VCaP (cell line): ENCODE measurements around the gene ARL6.

ENCODE experiments used
- H3K27ac ChIP-seq: fragments of 450-650 bp; 2 replicates; pipeline ENCODE4 v1.5.1; 2017
- CTCF ChIP-seq: fragments of 450-650 bp; conservative IDR thresholded peaks from 2 replicates; pipeline ENCODE4 v1.5.1; 2017; ENCODE audit warnings: mild to moderate bottlenecking, moderate library complexity

ARL6 gene

GRCh38 chr3:97744289-97744688 lies 20.3 kb upstream of the ARL6 start:
- no peak overlapping the region for H3K27ac ChIP-seq
- no peak for TF ChIP-seq CTCF

- peak overlapping the region; percentile 81 for H3K27ac ChIP-seq
- no peak for TF ChIP-seq CTCF
Measured at GRCh38 chr3:97763586-97764406, 762 bp upstream of the ARL6 start.

- peak overlapping the region; percentile 81 for H3K27ac ChIP-seq
- no peak for TF ChIP-seq CTCF
Measured at GRCh38 chr3:97765336-97765735, 778 bp downstream of the ARL6 start.

GRCh38 chr3:97772926-97773325 lies 8.4 kb downstream of the ARL6 start:
- H3K27ac ChIP-seq = no peak overlapping the region
- TF ChIP-seq CTCF = no peak

GRCh38 chr3:97778152-97778551 lies 13.6 kb downstream of the ARL6 start:
- TF ChIP-seq CTCF = no peak
- H3K27ac ChIP-seq = no peak overlapping the region; the same call in 1 of the 2 replicates

GRCh38 chr3:97793420-97794019 lies 29.0 kb downstream of the ARL6 start:
- peak; percentile 84 for TF ChIP-seq CTCF

GRCh38 chr3:97795951-97796350 lies 31.4 kb downstream of the ARL6 start:
- H3K27ac ChIP-seq = no peak overlapping the region
- no peak for TF ChIP-seq CTCF

More at GRCh38 chr3:97793420-97794019, 29.0 kb downstream of the ARL6 start:
- H3K27ac ChIP-seq = no peak overlapping the region
